ENCODE data around the gene MEGF6.

The MEGF6 gene

DNA sequence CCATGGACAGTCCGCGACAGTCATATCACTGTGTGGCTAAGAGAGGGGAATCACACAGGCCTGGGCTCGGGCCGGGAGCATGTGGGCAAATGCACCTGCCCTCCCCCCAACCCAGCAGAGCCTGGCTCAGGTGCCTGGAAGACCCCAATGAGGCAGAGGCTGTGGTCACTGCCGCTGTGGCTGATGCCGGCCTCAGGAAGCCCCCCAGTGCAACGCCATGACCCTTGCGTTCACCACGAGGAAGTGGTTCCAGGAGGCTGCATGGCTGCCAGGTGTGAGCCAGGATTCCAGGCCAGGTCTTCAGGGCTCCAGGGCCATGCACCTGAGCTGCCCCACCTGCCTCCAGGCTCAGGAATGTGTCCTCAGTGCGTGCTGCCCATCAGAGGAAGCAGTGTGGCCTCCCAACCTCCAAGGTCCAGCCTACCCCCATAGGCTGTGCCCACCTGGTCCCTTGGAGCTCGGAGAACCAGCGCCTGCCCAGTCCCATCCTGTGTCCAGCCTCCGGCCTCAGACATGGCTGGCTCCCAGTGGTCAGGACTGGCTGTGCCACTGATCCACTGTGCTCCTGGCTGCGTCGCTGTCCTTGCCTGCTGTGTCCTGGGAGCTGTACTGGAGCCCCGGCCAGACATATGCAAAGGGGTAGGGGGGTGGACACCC is 148.8 kb downstream of the MEGF6 start:
- no peak for TF ChIP-seq ZNF274 (IDR thresholded peaks at IDR 0.05; ENCODE audit: low read depth, low read length)

DNA sequence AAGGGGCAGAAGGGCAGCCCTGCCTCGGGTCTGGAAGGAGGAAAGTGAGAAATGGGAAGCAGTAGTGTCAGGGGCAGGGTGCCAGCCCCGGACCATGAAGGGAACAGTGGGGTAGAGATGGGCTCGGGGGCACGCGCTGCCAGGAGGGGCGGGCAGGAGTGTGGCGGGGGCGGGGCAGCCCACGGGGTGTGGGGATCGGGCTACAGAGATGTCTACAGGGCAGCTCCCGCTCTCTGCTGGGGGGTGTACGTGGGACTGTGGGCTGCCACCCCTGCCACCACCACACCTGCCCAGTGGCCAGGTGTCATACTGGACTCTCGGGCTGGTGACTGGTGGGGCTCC is 149.4 kb downstream of the MEGF6 start:
- no peak overlapping the region for H3K4me3 ChIP-seq (ENCODE audit: low read length)
- no peak for TF ChIP-seq ZNF274 (IDR thresholded peaks at IDR 0.05; ENCODE audit: low read depth, low read length)

More for the DNA sequence above, 148.8 kb downstream of the MEGF6 start:
- H3K4me3 ChIP-seq (ENCODE audit: low read length), result no peak overlapping the region

- no peak overlapping the region for H3K4me3 ChIP-seq (ENCODE audit: low read length)
- no peak for TF ChIP-seq ZNF274 (IDR thresholded peaks at IDR 0.05; ENCODE audit: low read depth, low read length)
Observed at GRCh38 chr1:3461238-3461933, 149.9 kb downstream of the MEGF6 start.

GRCh38 chr1:3460672-3461131 is 150.6 kb downstream of the MEGF6 start:
- H3K4me3 ChIP-seq (ENCODE audit: low read length), result no peak overlapping the region
- no peak for TF ChIP-seq ZNF274 (IDR thresholded peaks at IDR 0.05; ENCODE audit: low read depth, low read length)

- no peak for TF ChIP-seq ZNF274 (IDR thresholded peaks at IDR 0.05; ENCODE audit: low read depth, low read length)
- H3K4me3 ChIP-seq (ENCODE audit: low read length), result no peak overlapping the region
Observed at GRCh38 chr1:3459940-3460671, 151.2 kb downstream of the MEGF6 start.

DNA sequence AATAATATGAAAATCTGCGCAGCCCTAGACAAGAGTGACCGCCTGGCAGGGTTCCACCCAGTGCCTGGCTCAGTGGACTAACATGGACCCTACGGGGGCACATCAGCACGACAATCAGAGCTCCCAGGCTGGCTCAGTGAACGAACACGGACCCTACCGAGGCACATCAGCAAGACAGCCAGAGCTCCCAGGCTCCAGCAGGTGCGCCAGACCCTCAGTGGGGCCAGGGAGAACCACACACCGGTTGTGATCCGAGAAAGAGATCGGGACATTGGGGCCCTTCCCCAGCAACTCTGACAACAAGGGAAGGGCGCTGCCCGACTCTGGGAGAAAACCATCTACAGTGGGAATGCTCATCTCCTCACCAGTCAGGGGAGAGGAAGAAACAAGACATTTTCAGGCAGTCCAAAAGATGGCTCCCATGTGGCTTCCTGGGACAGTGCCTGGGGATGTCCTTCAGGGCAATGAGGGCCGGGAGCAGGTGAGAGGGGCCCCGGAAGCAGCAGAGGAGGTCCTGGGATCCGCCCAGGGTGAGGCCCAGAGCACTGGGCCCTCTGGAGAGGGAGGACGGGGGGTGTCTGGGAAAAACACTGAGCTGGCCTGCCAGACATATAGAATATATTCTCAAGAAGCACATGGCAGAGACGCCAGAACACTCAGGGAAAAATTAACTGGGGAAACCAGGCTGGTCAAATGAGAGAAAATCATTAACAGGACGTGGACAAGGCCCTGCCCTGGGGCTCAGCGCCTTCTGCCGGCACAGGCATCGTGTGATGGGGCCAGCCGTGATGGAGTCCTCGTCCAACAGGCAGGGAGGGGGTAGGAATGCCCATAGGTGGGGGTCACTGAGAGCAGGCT is 152.0 kb downstream of the MEGF6 start:
- no peak for TF ChIP-seq ZNF274 (IDR thresholded peaks at IDR 0.05; ENCODE audit: low read depth, low read length)
- H3K4me3 ChIP-seq (ENCODE audit: low read length), result no peak overlapping the region

DNA sequence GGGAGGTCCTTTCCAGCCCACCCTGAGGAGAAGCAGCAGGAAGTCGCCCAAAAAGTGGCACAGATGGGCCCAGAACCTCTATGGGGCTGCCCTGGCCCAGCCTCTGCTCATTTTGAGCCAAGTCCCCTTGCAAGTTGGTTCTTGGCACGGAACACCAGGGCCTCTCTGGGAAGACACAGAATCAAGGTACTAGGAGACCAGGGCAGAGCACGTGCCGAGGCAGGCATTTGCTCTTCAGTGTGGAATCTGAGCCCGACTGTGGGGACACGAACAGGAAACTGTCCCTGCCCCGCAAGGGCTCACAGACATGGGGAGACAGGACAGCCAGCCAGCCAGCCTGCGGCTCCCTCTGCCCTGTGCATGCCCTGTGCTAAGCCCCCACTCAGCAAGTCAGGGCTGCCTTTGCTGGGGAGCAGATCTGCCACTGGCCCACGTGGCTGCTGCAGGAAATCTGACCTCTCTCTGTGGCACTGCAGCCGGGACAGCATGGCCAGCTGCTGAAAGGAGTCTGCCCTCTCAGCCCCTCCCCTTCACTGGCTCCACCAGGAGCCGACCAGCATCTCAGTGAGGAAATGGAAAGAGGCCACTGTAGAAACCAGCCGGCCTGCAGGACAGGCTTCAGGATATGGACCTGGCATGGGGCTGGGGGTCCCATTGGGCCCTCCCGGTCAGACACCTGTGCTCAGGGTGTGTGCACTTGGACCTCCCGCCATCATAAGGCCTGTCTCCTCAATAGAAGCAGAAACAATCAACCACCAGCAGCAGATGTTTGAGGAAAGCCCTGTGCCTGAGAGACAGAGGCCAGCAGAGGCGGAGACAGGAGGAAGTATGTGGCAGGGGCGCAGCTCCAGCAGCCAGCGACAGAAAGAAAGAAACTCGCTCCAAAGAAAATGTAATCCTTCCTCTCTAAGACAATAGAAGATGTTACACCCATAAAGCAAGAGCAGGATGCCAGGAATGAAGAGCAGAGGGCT is 153.1 kb downstream of the MEGF6 start:
- H3K4me3 ChIP-seq (ENCODE audit: low read length), result no peak overlapping the region
- TF ChIP-seq ZNF274 (IDR thresholded peaks at IDR 0.05; ENCODE audit: low read depth, low read length), result no peak

DNA sequence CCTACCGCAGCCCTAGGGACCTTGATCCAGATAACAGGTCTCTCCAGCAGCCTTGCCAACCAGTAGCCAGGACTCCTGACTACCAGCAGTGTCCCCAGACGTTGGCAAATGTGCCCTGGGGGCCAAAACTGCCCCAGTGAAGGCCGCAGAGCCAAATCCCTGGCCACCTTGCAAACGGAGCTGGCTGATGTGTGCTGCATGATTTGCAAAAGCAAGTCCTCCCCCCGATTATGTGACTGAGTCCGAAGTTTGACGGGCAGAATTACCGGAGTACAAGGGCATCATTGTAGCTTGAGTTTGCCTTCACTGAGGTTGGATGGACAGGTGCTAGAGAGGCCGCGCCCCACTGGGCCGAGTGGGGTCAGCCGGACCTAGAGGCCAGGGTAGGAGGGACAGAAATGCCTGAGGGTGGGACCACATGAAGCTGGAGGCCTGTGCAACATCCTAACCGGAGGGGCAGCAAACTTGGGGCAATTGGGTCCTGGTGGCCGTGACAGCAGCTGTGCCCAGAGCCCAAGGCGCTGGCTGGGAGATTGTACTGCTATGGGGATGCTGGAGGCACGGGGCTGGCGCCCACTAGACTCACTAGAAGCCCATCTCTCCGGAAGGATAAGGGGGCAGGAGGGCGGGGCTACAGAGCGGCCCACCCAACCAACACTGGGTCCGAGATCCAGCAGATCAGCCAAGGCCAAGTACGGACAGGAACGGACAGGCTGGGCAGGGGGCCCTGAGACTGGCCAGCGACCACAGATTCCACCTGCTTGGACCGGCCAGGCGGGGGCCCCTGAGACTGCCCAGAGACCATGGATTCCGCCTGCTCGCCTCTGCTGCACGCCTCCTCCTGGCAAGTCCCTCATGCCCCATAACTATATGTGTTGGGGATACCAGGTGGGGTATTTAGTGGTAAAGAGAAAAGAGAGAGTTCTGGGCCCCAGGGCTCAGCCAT is 154.1 kb downstream of the MEGF6 start:
- no peak for TF ChIP-seq ZNF274 (IDR thresholded peaks at IDR 0.05; ENCODE audit: low read depth, low read length)
- no peak overlapping the region for H3K4me3 ChIP-seq (ENCODE audit: low read length)

DNA sequence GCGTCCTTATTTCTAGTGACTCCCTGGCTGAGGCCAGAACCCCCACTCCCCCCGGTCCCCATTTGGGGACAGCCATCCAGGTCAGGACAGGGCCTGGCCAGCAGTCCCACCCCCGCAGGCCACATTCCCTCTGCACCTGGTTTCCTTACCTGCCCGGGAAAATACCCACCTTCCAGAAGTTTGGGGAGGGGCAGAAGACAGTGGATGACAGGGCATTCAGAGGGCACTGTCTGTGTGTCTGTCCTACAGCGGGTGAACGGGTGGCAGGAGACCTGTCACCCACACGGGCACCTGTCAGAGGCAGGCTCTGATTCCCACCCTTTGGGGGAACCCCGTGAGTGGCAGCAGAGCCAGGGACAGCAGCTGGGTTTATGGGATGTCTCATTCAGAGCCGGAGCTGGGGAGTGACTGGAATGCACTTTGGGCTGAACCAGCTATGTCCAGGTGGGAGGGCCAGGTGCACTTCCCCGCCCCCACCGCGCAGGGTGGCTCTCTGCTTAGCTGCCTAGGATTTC is 154.8 kb downstream of the MEGF6 start:
- H3K4me3 ChIP-seq (ENCODE audit: low read length), result no peak overlapping the region
- TF ChIP-seq ZNF274 (IDR thresholded peaks at IDR 0.05; ENCODE audit: low read depth, low read length), result no peak

GRCh38 chr1:3455670-3456448 is 155.4 kb downstream of the MEGF6 start:
- no peak for TF ChIP-seq ZNF274 (IDR thresholded peaks at IDR 0.05; ENCODE audit: low read depth, low read length)
- H3K4me3 ChIP-seq (ENCODE audit: low read length), result no peak overlapping the region

Measured in GM08714 (cell line).